Activated naive CD8-positive, alpha-beta T cell (primary cell): Measurements from ENCODE around the gene KIZ.

ENCODE experiments used
- H3K27ac Mint-ChIP-seq: one replicate; pipeline ENCODE4 v1.8.0; 2021; ENCODE audit warnings: mixed read lengths
- H3K27me3 Mint-ChIP-seq: one replicate; pipeline ENCODE4 v1.8.0; 2021; ENCODE audit warnings: mixed read lengths
- H3K36me3 Mint-ChIP-seq: one replicate; pipeline ENCODE4 v1.8.0; 2021; ENCODE audit warnings: mixed read lengths
- H3K4me1 Mint-ChIP-seq: one replicate; pipeline ENCODE4 v1.8.0; 2021; ENCODE audit warnings: low read depth, mixed read lengths
- H3K4me3 Mint-ChIP-seq: one replicate; pipeline ENCODE4 v1.8.0; 2021; ENCODE audit warnings: mild to moderate bottlenecking, mixed read lengths
- H3K9me3 Mint-ChIP-seq: one replicate; pipeline ENCODE4 v1.8.0; 2021; ENCODE audit warnings: low read depth, mixed read lengths

KIZ gene

GRCh38 chr20:21202259-21202658, 76.4 kb downstream of the KIZ start:
- Mint-ChIP-seq H3K9me3 (no peaks in the 10 kb centered on the region), H3K27ac (no peak overlapping the region), H3K4me1 (no peaks in the 10 kb centered on the region), H3K27me3 (no peaks in the 10 kb centered on the region), H3K4me3 (no peak overlapping the region), H3K36me3 (peaks cover 8% of the 10 kb centered on the region)

- H3K9me3 Mint-ChIP-seq, result no peaks in the 10 kb centered on the region
Observed at GRCh38 chr20:21203088-21203656, 77.3 kb downstream of the KIZ start.

GRCh38 chr20:21206584-21206983, 80.7 kb downstream of the KIZ start:
- no peaks in the 10 kb centered on the region for H3K9me3 Mint-ChIP-seq
- no peaks in the 10 kb centered on the region for H3K27me3 Mint-ChIP-seq
- H3K27ac Mint-ChIP-seq, result no peak overlapping the region
- H3K36me3 Mint-ChIP-seq, result peaks cover 12% of the 10 kb centered on the region
- no peak overlapping the region for H3K4me3 Mint-ChIP-seq
- no peaks in the 10 kb centered on the region for H3K4me1 Mint-ChIP-seq

More at GRCh38 chr20:21203088-21203656, 77.3 kb downstream of the KIZ start:
- Mint-ChIP-seq H3K4me1 (no peaks in the 10 kb centered on the region), H3K4me3 (no peak overlapping the region), H3K36me3 (peaks cover 8% of the 10 kb centered on the region), H3K27ac (no peak overlapping the region), H3K27me3 (no peaks in the 10 kb centered on the region)

GRCh38 chr20:21208999-21209398, 83.1 kb downstream of the KIZ start:
- H3K27ac Mint-ChIP-seq, result no peak overlapping the region
- no peaks in the 10 kb centered on the region for H3K4me1 Mint-ChIP-seq
- no peak overlapping the region for H3K4me3 Mint-ChIP-seq
- no peaks in the 10 kb centered on the region for H3K9me3 Mint-ChIP-seq
- no peaks in the 10 kb centered on the region for H3K27me3 Mint-ChIP-seq
- peaks cover 16% of the 10 kb centered on the region for H3K36me3 Mint-ChIP-seq

- Mint-ChIP-seq H3K27ac (no peak overlapping the region), H3K36me3 (peaks cover 16% of the 10 kb centered on the region), H3K4me1 (no peaks in the 10 kb centered on the region), H3K9me3 (no peaks in the 10 kb centered on the region), H3K4me3 (no peak overlapping the region), H3K27me3 (no peaks in the 10 kb centered on the region)
Observed at GRCh38 chr20:21209668-21210067, 83.8 kb downstream of the KIZ start.

- Mint-ChIP-seq H3K36me3 (peaks cover 10% of the 10 kb centered on the region), H3K27ac (no peak overlapping the region), H3K4me3 (no peak overlapping the region), H3K9me3 (no peaks in the 10 kb centered on the region), H3K4me1 (no peaks in the 10 kb centered on the region), H3K27me3 (no peaks in the 10 kb centered on the region)
Observed at GRCh38 chr20:21213691-21214090, 87.8 kb downstream of the KIZ start.

- H3K36me3 Mint-ChIP-seq, result peaks cover 7% of the 10 kb centered on the region
- H3K27ac Mint-ChIP-seq, result no peak overlapping the region
- no peaks in the 10 kb centered on the region for H3K9me3 Mint-ChIP-seq
- H3K4me1 Mint-ChIP-seq, result no peaks in the 10 kb centered on the region
- no peak overlapping the region for H3K4me3 Mint-ChIP-seq
- H3K27me3 Mint-ChIP-seq, result no peaks in the 10 kb centered on the region
Observed at GRCh38 chr20:21214431-21214830, 88.5 kb downstream of the KIZ start.

- H3K36me3 Mint-ChIP-seq, result peaks cover 7% of the 10 kb centered on the region
- no peak overlapping the region for H3K27ac Mint-ChIP-seq
- no peak overlapping the region for H3K4me3 Mint-ChIP-seq
- H3K4me1 Mint-ChIP-seq, result no peaks in the 10 kb centered on the region
- H3K27me3 Mint-ChIP-seq, result no peaks in the 10 kb centered on the region
- no peaks in the 10 kb centered on the region for H3K9me3 Mint-ChIP-seq
Observed at GRCh38 chr20:21219686-21220085, 93.8 kb downstream of the KIZ start.

GRCh38 chr20:21224217-21224616, 98.3 kb downstream of the KIZ start:
- H3K9me3 Mint-ChIP-seq, result no peaks in the 10 kb centered on the region
- no peaks in the 10 kb centered on the region for H3K27me3 Mint-ChIP-seq
- H3K4me3 Mint-ChIP-seq, result no peak overlapping the region
- H3K27ac Mint-ChIP-seq, result no peak overlapping the region
- peaks cover 14% of the 10 kb centered on the region for H3K36me3 Mint-ChIP-seq
- no peaks in the 10 kb centered on the region for H3K4me1 Mint-ChIP-seq

- no peaks in the 10 kb centered on the region for H3K4me1 Mint-ChIP-seq
- no peak overlapping the region for H3K4me3 Mint-ChIP-seq
- H3K36me3 Mint-ChIP-seq, result peaks cover 14% of the 10 kb centered on the region
- no peak overlapping the region for H3K27ac Mint-ChIP-seq
- H3K9me3 Mint-ChIP-seq, result no peaks in the 10 kb centered on the region
- no peaks in the 10 kb centered on the region for H3K27me3 Mint-ChIP-seq
Observed at GRCh38 chr20:21225215-21225947, 99.5 kb downstream of the KIZ start.

GRCh38 chr20:21228511-21228910, 102.6 kb downstream of the KIZ start:
- Mint-ChIP-seq H3K9me3 (no peaks in the 10 kb centered on the region), H3K27ac (no peak overlapping the region), H3K4me1 (no peaks in the 10 kb centered on the region), H3K27me3 (no peaks in the 10 kb centered on the region), H3K36me3 (peaks cover 10% of the 10 kb centered on the region), H3K4me3 (no peak overlapping the region)

- peaks cover 10% of the 10 kb centered on the region for H3K36me3 Mint-ChIP-seq
- H3K4me1 Mint-ChIP-seq, result no peaks in the 10 kb centered on the region
- no peak overlapping the region for H3K4me3 Mint-ChIP-seq
- H3K27ac Mint-ChIP-seq, result no peak overlapping the region
- no peaks in the 10 kb centered on the region for H3K9me3 Mint-ChIP-seq
- H3K27me3 Mint-ChIP-seq, result no peaks in the 10 kb centered on the region
Observed at GRCh38 chr20:21229163-21229562, 103.3 kb downstream of the KIZ start.

- no peaks in the 10 kb centered on the region for H3K27me3 Mint-ChIP-seq
- no peak overlapping the region for H3K27ac Mint-ChIP-seq
- no peak overlapping the region for H3K4me3 Mint-ChIP-seq
- peaks cover 2% of the 10 kb centered on the region for H3K4me1 Mint-ChIP-seq
- peaks cover 10% of the 10 kb centered on the region for H3K36me3 Mint-ChIP-seq
- no peaks in the 10 kb centered on the region for H3K9me3 Mint-ChIP-seq
Observed at GRCh38 chr20:21230220-21230619, 104.3 kb downstream of the KIZ start.

GRCh38 chr20:21230686-21231085, 104.8 kb downstream of the KIZ start:
- peaks cover 2% of the 10 kb centered on the region for H3K4me1 Mint-ChIP-seq
- no peaks in the 10 kb centered on the region for H3K27me3 Mint-ChIP-seq
- no peaks in the 10 kb centered on the region for H3K9me3 Mint-ChIP-seq
- no peak overlapping the region for H3K4me3 Mint-ChIP-seq
- H3K27ac Mint-ChIP-seq, result no peak overlapping the region
- H3K36me3 Mint-ChIP-seq, result peaks cover 10% of the 10 kb centered on the region

- Mint-ChIP-seq H3K9me3 (no peaks in the 10 kb centered on the region), H3K4me1 (peaks cover 5% of the 10 kb centered on the region), H3K36me3 (peaks cover 8% of the 10 kb centered on the region), H3K27me3 (no peaks in the 10 kb centered on the region), H3K4me3 (no peak overlapping the region), H3K27ac (no peak overlapping the region)
Observed at GRCh38 chr20:21232546-21233280, 106.8 kb downstream of the KIZ start.
